HG03520 (cell line): ENCODE measurements around the gene FAM25A.
"Not testable (repeated sequence)": the region's sequence is repeated elsewhere in the genome, so short reads cannot be mapped to it uniquely, and the experiment has no call there.

Source experiments
- ATAC-seq: cut with Tn5 transposase; IDR thresholded peaks from one replicate; pipeline ENCODE4 v1.9.1; 2021; ENCODE audit warnings: mild to moderate bottlenecking, moderate library complexity; ENCODE audit not compliant: unreplicated experiment

Gene FAM25A

DNA sequence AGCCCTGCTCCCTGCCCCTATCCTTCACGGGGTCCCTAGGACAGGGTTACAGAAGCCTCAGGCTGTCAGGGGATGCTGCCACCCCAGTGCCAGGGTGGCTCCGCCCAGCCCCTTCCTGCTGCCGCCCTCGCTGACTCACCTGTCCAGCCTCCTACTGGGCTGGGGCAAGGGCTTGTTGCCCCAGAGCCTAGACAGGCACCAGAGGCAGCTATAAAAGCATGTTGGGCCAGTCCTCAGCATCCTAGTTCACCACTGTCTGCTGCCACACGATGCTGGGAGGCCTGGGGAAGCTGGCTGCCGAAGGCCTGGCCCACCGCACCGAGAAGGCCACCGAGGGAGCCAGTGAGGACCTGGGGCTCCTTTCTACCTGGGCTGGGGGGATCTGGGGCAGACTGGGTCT, at the start of gene FAM25A:
Gene FAM25A, plus strand, starts transcription at position 239 of the 400 bp plus-strand sequence. Its CDS starts 31 bp downstream, at position 270.
- not testable (repeated sequence) for ATAC-seq

DNA sequence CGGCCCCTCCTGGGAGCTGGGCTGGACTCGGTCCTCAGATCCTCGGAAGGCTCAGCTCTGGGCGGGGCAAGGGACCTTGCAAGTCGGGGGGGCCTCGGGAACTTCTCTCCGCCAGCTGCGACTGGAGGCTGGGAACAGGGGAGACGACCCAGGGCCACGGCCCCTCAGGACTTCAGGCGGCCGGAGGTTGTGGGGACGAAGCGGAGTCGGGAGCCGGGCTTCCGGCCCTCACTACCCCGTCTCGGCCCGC, 49.2 kb upstream of the FAM25A start:
- ATAC-seq = no peak

DNA sequence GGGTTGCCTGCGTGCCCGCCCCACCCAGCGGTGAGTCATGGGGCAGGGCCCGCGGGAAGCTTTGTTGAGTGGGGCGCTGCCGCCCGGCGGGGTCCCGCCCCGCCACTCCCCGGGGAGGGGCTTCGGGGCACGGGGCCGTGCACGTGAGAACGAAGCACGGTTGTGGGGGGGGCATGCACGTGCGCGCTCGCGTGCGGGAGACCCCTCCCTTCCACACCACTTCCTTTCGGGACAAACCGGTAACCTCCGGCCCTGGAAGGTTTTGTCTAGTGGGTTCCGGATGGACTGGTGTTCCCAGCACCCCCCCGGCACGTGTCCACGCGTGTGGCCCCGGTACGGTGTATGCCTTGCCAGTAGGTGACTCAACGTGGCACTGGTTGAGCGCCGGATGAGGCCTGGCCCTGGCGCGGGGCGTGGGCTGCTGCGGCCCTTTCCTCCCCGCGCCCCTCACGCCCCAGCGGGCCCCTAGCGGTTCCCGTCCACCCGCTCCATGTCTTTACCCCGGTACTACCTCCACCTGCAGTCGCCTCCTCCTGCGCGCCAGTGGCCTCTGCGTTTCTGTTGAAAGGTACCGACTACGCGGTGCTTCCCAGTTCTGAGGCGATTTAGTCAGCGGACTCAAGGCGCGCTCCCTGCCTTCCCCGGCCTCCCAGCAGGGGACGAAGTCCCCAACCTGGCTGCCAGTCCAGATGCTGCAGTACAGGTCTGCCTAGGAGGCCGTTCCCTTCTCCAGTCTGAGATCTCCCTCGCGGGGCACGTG, 48.7 kb upstream of the FAM25A start:
- peak; percentile 47 for ATAC-seq

DNA sequence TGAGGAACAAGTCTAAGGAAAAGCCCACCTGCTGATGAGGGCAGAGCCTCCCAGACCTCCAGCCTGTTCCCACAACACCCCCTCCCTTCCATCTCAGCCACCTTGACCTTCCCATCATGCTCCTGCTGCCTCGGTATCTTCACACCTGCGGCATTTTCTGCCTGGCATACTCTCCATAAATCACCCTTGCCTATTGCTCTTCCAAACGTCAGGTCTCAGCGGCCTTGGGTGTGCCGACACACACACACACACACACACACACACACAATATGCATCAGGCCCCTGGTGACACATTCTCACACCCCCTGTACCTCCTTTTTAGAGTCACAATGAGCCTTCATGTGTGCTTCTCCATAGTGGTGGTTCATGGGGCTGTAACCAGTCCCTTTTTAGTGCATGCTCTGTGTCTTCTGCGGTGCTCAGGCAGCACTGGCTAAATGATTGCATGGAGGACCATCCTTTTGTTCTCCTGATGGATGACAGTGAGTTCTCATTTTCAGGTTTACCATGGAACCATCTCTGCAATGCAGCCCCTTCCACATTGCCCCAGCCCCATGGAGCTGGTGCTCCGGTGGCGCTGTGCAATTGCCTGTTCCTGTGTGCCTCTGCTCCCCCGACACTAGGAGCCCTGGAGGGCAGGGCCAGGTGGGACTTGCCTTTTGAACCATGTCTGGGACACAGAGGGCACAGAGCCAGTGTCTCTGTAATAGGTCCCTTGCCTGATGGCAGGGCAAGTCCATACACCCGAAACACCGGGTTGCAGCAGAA, 47.3 kb upstream of the FAM25A start:
- ATAC-seq = no peak

DNA sequence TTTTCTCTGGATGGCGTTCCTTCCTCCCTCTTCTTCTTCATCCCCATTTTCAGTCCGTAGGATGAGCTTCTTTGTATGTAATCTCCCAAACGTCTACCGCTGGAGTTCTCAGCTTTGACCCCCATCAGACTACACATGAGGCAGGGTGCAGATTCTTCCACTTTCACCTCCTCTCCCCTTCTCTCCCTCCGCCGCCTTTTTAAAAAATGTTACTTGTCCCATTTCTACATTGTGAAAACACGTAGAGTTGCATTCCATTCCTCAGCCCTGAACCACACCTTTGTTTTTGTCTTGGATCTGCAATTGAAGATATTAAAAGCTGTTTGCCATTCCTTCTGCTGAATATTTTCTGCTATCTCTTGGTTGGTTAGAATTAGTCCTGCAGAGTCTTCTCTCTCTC, 45.6 kb upstream of the FAM25A start:
- no peak for ATAC-seq

DNA sequence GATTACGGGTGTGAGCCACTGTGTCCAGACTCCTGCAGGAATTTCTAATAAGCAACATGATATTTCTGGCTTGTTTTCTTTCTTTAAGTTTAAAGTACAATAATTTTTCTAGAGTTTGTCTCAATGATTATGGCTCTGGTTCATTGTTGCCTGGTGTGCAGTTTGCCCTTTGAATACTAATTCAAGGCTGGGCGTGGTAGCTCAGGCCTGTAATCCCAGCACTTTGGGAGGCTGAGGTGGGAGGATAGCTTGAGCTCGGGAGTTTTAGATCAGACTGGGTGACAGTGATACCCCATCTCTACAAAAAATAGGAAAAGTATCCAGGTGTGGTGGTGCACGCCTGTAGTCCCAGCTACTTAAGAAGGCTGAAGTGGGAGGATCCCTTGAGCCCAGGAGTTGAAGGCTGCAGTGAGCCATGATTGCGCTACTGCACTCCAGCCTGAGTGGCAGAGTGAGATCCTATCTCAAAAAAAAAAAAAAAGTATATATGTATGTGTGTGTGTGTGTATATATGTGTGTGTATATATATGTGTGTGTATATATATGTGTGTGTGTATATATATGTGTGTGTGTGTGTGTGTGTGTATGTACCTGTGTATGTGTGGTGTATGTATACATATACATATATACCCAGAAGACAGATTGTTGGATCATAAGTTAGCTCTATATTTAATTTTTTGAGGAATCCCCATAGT, 43.6 kb upstream of the FAM25A start:
- no peak for ATAC-seq

DNA sequence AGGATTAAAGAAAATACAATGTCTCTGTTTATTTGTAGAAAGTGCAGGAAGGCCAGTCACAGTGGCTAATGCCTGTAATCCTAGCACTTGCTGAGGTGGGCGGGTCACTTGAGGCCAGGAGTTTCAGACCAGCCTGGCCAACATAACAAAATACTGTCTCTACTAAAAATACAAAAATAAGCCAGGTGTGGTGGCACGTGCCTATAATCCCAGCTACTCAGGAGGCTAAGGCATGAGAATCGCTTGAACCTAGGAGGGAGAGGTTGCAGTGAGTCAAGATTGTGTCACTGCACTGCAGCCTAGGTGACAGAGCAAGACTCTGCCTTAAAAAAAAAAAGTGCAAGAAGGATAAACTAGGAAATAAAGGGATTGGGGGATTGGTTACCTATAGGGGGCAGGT, 41.6 kb upstream of the FAM25A start:
- not testable (repeated sequence) for ATAC-seq

DNA sequence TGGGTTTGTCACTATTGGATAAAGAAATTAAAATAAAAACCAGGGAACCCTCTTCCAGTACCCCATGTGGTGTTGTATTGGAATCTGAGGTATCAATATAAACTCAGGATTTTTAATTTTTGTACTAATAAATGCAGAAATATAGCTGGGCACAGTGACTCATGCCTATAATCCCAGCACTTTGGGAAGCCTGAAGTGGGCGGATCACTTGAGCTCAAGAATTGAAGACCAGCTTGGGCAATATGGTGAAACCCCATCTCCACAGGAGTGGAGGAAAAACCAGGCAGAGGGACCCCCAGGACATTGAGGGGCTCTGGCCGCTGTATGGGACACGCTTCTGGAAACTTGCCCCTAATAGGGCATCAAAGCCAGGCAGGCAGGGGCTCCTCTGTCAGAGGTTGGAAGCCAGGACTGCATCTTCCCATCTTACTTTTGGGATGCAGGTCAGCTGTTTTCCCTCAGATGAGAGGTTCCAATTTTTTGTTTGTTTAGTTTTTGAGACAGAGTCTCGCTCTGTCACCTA, 40.7 kb upstream of the FAM25A start:
- no peak for ATAC-seq

DNA sequence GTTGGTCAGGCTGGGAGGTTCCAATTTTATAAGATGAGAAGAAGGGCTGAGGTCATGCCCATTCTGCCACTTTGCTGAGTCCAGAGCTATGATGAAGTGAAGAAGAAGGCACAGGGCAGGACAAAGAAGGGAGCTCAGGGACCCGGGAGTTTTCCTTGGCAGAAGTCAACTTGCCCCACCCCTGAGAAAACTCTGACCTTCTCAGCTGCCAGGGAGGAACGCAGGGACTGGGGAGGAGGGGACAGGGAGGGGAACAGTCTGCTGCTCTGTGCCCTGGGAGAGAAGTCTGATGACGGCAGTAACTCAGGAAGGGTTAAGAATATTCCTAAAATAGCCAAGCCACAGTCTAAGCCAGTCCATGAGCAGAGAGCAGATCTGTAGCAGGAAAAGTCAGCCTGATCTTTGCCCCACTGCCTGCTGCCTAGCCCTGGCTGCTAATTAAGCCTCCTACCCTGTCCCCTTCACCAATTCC, 40.1 kb upstream of the FAM25A start:
- no peak for ATAC-seq

DNA sequence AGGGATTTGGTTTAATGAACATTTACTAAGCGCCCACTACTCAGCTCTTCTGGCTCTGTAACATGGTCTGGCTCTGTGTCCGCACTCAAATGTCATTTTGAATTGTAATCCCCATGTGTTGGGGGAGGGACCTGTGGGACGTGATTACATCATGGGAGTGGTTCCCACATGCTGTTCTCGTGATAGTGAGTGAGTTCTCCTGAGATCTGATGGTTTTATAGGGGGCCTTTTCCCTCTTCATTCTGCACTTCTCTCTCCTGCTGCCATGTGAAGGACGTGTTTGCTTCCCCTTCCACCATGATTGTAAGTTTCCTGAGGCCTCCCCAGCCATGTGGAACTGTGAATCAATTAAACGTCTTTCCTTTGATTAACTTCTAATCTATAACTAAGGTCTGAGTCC, 39.1 kb upstream of the FAM25A start:
- ATAC-seq = not testable (repeated sequence)

DNA sequence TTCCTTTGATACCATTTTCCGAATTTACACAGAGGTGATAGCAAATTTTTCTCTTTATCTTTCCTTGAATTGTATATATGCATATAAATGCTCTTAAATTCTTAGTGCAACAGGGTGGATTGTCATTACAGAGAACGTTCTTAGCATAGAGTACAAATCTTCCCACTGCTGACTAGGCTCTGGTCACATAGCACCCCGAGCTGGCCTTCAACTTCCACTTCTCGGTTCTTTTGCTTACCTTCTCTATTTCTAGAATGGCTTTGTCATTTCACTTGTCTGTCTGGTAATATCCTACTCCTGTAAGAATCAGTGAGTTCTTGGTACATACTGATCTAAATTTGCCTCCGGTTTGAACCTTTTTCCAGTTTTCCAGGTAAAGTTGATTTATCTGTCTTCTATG, 38.4 kb upstream of the FAM25A start:
- no peak for ATAC-seq

DNA sequence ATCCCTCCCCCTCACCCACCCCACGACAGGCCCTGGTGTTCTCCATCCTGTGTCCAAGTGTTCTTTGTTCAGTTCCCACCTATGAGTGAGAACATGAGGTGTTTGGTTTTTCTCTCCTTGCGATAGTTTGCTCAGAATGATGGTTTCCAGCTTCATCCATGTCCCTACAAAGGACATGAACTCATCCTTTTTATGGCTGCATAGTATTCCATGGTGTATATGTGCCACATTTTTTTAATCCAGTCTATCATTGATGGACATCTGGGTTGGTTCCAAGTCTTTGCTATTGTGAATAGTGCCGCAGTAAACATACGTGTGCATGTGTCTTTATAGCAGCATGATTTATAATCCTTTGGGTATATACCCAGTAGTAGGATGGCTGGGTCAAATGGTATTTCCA, 35.6 kb upstream of the FAM25A start:
- not testable (repeated sequence) for ATAC-seq

DNA sequence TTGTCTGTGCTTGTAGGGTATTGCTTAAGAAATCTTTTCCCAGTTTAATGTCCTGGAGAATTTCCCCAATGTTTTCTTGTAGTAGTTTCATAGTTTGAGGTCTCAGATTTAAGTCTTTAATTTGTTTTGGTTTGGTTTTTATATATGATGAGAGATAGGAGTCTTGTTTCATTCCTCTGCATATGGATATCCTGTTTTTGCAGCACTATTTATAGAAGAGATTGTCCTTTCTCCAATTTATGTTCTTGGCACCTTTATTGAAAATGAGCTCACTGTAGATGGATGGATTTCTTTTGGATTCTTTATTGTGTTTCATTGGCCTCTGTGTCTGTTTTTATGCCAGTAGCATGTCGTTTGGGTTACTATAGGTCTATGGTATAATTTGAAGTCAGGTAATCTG, 31.6 kb upstream of the FAM25A start:
- ATAC-seq = no peak

DNA sequence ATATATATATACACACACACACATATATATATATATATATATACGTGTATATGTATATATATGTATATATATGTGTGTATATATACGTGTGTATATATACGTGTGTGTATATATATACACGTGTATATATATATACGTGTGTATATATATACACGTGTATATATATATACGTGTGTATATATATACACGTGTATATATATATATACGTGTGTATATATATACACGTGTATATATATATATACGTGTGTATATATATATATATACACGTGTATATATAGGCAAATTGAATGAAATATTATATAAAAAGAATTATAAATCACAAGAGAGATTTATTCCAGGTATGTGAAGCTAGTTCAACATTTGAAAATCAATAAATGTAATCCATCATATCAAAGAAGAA, 28.7 kb upstream of the FAM25A start:
- ATAC-seq = not testable (repeated sequence)

DNA sequence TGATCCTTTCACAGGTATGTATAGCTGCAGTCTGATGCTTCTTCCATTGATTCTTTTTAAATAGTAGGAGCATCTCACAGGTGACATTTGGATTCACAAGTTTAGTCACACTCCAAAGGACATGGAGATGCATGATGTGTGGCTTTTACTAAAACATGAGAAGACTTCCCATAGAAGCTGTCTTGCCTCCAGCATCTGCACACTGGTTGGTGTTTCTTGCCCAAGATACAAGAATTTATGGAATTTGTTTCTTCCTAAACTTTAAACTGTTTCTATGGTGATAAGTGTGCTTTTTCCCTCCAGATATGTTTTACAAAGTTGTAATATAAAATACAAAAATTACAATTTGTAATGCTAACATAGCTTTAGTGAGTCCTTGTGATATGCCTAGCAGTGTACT, 27.6 kb upstream of the FAM25A start:
- ATAC-seq = no peak

DNA sequence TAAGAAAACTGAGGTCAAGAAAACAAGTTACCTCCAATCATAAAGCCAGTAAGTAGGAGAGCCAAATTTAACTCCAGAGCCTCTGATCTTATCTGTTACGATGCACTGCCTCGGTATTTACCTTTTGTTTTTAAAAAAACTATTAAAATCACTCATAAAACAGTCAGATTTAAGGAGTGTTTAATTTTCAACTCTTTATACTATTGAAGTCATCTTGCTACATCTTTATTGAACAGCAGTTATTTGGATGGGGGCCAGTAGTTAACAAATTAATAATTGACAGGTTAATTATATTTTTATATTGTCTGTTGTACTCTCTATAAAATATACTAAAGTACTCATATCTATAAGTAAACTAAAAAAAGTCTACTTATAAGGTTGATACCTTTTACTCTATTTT, 27.2 kb upstream of the FAM25A start:
- ATAC-seq = no peak

DNA sequence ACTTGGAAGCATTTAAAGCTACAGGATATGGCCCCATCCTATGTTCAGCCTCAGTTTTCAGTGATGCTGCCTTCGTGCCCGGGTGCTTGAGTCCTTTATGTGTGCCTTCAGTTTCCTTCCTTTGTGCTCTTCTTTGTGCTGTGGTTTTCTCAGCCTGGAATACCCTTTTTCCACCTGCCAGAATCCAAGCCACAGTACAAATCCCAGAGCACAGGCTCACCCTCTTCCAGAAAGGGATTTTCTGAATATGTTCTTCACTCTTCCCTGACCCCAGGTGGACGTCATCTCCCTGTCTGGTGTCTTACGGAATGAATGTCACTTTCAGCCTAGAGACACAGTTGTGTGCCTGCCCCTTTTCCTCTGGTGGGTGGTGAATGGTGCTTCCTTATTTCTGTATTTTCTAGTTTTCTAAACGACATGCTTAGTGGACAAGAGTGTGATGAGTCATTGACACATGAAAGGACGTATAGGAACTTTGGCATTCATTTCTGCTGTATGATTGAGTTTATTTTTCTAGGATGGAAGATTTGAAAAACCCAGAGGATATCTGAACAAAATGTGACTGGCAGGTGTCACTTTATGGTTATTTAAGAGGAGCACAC, 20.2 kb upstream of the FAM25A start:
- not testable (repeated sequence) for ATAC-seq

DNA sequence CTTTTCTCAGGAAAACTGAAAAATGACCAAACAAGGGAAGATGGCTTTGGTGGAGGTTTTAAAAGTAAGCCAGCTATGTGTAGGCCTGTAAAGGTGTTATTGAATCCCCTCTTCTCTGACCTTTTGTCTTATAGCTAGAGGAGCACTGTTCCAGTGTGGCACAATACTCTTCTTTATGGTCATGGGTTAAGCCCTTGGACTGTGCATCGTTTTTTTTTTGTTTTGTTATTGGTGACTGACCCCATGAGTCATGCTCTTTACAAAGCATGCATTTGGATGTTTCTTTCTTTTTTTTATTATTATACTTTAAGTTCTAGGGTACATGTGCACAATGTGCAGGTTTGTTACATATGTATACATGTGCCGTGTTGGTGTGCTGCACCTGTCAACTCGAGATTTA, 19.6 kb upstream of the FAM25A start:
- ATAC-seq = no peak

DNA sequence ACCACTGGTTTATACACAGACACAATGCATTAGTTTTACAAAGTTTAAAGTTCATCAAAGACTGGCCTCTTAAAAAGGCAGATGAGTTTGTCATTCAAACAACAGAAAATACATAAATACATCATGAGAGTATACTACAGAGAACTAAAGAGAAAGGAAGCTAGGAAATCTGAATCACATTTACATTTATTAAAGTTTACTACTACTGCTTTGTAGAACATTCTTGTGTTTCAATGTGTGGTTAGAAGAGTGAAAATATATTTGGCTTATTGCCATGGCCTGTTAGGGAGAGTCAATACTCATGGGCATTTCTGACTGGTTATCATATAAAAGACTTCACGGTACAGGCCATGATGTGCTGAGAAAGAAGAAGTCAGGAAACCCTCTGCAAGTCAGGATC, 13.0 kb upstream of the FAM25A start:
- not testable (repeated sequence) for ATAC-seq

DNA sequence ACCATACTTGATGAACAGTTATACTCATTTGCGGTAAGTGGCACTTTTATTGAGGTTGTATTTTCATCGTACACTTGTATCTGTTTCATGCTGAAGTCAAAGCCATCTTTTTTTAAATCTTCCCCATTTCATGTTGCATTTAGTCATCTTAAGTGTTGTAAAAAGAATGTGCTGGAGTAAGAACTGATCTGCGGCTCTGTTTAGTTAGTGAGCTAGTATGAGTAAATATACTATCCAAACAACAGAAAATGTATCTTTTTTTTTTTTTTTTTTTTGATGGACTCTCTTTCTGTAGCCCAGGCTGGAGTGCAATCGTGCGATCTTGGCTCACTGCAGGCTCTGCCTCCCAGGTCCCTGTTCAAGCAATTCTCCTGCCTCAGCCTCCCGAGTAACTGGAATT, 12.4 kb upstream of the FAM25A start:
- ATAC-seq = not testable (repeated sequence)

DNA sequence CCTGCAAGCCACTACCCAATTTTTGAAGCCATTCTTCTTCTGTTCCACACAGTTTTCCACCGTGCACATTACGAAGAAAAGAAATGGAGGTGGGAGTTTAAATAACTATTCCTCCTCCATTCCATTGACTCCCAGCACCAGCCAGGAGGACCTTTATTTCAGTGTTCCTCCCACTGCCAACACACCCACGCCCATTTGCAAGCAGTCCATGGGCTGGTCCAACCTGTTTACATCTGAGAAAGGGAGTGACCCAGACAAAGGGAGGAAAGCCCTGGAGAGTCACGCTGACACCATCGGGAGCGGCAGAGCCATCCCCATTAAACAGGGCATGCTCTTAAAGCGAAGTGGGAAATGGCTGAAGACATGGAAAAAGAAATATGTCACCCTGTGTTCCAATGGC, 11.8 kb upstream of the FAM25A start:
- not testable (repeated sequence) for ATAC-seq
